ENCODE measurements around the gene HNRNPUL2.
"Not testable (repeated sequence)": the region's sequence is repeated elsewhere in the genome, so short reads cannot be mapped to it uniquely, and the experiment has no call there.

Gene HNRNPUL2

GRCh38 chr11:62702246-62702645 is 25.0 kb downstream of the HNRNPUL2 start:
- DNase-seq = no peak

DNA sequence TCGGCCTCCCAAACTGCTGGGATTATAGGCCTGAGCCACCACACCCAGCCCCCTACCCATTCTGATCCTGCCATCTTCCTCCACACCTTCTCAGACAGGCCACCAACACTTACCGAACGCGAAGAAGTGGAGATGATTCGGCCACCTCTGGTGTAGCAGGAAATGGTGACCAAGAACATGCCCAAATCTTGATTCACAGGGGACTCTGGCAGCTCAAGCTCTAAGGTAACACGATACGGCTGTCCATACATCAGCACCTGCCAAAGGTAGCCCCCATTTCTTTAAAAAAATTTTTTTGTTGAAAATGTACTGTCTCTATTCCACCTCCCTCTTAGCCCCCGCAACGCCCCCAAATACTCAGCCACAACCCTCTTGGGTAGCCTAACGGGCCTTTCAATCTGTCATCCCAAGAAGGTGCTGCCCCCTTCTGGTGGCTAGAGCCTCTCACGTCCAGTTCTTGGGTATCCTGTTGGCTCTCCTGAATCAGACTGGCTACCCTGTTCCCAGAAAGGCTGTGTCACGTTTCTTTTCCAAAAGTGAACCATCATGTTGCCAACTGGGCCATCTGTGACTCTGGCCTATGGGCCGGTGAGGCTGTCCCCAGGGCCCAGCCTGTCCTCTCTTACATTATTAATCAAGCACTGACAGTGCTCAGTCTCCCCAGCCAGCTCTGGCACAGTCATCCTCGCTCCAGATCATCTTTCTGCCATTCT is 32.6 kb downstream of the HNRNPUL2 start:
- peak; percentile 57 for DNase-seq

DNA sequence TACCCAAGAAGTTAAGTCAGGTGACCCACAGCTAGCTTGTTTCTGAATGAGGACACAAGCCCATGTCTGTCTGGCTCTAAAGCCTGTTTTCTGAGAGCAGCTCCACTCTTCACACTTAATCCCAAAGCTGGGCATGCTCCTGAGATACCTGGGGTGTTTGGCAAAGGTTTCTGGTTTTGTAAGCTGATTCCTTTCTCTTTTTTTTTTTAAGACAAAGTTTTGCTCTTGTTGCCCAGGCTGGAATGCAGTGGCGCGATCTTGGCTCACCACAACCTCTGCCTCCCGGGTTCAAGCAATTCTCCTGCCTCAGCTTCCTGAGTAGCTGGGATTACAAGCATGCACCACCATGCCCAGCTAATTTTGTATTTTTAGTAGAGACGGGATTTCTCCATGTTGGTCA is 33.6 kb downstream of the HNRNPUL2 start:
- DNase-seq = not testable (repeated sequence)

DNA sequence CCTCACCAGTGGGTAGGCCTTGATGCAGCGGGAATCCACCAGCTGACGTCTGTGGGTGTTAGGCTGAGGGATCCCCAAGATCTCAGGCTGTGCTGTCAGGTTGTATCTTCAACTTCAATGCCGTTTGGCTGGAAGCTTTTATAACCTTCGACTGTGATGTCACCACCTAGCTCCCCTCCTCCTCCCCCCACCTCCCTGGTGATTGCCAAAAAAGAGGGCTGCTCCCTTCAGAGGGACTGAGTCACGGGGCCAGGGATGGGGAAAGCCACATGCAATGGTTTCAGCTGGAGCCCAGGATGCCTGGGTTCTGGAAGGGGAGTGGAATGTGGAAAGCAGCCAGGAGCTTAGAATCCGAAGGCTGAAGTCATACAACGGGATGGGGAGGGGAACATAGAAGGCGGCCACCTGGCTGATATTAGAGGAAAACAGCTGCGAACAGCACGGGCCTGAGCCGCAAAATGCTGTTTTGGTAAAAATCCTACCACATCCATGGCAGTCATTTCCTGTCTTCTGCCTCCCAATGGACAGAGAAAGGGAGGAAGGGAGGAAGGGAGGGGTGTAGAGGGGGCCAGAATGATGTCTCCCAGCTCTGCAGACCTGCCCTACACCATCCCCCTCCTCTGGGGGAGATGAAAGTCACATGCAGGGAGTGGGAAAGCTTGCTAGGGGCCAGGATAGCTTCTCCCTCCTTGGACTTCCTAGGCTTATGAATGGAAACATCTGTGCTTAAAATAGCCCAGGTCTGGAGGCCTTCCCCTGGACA is 37.7 kb downstream of the HNRNPUL2 start, which contains the start of gene LRRN4CL:
TSS of gene LRRN4CL (minus strand) at position 110 of the 763 bp plus-strand sequence. CDS start 1,022 bp downstream, outside the sequence.
- DNase-seq = no peak

GRCh38 chr11:62688491-62688890 is 38.8 kb downstream of the HNRNPUL2 start:
- no peak for DNase-seq

GRCh38 chr11:62687508-62688396 is 39.5 kb downstream of the HNRNPUL2 start:
- DNase-seq = no peak

- no peak for DNase-seq
These were observed 44.7 kb downstream of the HNRNPUL2 start for GRCh38 chr11:62682518-62682917.

DNA sequence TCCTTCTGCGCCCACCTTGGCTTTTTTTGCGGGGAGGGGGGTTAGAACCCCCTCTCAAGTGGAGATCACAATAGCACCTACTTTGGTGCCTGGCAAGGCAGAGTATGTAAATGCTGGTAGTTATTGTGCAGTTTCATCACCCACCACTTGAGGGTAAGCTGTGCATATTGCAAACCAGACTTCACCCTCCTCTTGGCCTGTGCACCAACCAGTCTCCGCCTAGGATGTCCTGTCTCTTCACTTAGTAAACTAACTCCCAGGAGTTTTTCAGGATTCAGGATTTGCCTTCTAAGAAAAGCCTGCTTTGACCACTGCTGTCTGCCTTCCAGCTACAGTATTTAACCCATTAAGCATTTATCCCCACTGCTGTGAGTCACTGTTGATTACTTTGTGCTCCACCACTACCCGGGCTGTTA is 46.4 kb downstream of the HNRNPUL2 start:
- no peak for DNase-seq

DNA sequence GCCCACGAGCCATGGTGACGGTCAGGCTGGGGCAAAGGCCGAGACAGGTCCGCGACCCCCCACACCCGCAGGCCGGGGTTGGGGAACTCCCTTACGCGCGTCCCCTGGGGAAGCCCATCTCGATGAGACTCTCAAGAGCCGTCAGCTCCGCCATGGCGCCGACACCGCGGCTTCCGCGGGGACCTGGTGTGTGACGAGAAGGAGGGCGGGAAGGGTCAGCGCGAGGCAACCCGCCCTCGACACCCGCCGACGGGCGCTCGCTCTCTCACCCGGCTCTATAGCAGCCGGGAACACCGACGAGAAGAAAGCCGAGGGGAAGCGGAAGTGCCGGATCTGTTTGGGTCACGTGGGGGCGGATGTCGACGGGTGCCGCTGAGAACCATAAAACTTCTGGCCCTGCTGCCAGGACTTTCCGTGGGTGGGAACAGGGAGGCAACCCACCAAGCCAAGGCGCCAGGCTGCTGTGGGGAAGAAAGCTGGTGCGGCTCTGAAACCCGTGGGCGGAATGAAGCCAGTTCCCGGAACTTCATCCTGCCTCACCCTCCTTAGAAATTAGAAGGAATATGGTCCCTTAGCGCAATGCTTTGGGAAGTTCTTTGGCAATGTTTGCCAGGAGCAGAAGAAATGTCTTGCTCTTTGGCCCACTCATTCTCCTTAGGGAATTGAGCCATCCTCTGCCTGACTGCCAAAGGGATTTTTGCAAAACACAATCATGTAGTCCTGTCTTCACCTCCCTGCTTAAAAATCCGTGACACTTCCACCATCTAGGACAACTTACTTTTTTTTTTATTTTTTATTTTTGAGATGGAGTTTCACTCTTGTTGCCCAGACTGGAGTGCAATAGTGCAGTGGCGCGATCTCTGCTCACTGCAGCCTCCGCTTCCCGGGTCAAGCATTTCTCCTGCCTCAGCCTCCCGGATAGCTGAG is 48.2 kb downstream of the HNRNPUL2 start, which contains the start of gene UBXN1:
TSS of gene UBXN1 (minus strand) at position 304 of the 927 bp plus-strand sequence. CDS start at position 154, 150 bp downstream.
- DNase-seq = peak; percentile 85

- DNase-seq = no peak
These were observed 48.9 kb downstream of the HNRNPUL2 start for GRCh38 chr11:62678433-62678769.

- no peak for DNase-seq
These were observed 49.5 kb downstream of the HNRNPUL2 start for GRCh38 chr11:62677714-62678113.

DNA sequence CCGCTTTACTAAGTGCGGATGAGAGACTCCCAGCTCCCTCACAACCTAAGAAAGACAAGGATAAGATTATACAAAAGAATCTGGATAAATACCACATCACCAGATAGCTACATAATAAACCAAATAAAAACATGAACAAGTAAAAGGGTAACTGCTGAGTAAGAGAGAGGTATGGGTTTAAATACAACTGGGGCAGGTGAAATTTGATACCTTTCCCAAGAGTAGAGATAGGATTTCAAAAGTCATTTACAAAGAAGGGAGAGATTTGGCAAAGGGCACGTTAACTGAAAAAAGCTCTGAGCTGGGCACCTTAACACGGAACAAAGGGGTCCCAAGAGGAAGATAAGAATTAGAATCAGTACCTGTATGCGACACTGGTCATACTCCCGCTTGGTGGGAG is 50.1 kb downstream of the HNRNPUL2 start:
- no peak for DNase-seq

DNA sequence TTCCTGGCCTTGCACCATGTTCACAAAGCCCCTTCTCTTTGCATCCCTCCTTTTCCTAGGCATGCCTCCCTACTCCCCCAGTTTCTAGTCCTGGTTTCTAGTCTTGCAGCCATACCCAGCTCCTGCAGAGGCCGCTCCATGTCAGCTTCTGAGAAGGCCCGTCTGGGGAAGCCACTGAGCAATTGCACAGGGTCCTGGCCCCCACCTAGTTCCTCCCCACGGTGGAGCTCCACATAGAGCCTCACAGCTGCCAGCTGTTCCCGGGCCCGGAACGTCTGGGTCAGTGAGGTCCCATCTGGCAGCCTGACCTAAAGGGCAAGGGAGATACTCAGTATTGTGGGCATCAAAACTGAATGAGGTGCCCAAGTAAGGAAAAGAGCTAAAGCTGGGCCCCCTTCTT is 50.6 kb downstream of the HNRNPUL2 start:
- DNase-seq = no peak

DNA sequence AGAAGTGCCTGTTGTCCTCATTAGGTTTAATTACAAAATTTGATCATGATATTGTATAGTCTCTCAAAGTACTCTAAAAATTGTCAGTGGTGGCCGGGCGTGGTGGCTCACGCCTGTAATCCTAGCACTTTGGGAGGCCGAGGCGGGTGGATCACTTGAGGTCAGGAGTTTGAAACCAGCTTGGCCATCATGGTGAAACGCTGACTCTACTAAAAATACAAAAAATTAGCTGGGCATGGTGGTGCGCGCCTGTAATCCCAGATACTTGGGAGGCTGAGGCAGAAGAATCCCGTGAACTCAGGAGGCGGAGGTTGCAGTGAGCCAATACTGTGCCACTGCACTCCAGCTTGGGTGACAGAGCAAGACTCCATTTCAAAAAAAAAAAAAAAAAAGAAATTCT is 51.8 kb downstream of the HNRNPUL2 start:
- DNase-seq = not testable (repeated sequence)

DNA sequence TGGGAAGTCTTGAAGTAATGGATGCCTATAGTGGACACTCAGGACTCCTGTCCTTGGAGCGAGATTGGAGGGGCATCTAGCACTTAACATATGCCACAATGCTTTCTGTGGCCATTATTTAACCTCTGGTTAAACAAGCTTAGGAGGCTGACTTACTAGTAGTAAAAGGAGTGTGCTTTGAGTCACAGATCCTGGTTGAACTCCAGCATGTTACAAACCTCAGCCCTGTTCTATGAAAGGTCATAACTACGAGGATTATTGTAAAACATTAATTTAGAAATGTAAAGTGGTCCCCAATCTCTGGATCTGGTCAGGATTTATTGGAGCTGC is 54.1 kb downstream of the HNRNPUL2 start:
- no peak for DNase-seq

GRCh38 chr11:62671608-62672389 is 55.5 kb downstream of the HNRNPUL2 start, which contains the start of the genes LBHD1 and UQCC3:
TSS of gene LBHD1 (minus strand) at chr11:62672267. CDS start at chr11:62670031, 2,236 bp downstream.
TSS of gene UQCC3 (plus strand) at chr11:62671673. CDS start at chr11:62671746, 73 bp downstream.
- DNase-seq = peak; percentile 83

- no peak for DNase-seq
These were observed 56.0 kb downstream of the HNRNPUL2 start for GRCh38 chr11:62671236-62671607.

DNA sequence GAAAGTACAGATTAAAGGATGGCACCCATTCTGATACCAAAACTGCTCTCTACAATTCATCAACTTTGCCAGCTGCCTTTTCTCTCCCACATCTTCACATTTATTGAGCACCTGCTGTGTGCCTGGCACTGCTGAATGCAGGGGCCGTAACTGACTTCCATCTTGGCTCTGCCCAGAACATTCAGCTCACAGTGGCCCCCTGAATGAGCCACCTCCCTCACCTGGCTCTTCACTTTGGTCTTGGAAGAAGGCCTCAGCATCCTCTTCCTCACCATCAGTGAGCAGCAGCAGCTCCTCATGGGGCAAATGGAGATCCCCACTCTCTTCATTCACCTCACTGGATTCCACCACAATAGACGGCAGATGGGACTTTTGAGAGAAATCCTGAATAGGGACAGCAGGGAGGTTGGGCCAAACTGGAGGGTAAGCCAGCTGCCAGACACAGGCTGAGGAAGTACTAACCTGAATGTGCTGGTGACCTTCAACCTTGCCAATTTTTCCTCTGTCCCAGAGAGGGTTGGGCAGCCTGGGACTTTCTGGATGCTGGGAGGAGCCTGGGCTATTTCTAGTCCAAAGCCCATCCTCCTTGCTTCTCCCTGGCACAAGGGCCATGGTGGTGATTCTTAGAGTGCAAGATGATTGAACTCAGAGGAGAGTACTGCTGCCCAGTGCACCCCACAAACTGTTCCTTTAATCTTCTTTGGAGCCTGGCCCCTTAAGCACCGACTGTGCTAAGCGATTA is 57.7 kb downstream of the HNRNPUL2 start:
- DNase-seq = no peak

GRCh38 chr11:62667460-62667859 is 59.8 kb downstream of the HNRNPUL2 start:
- no peak for DNase-seq

- DNase-seq = no peak
These were observed 60.9 kb downstream of the HNRNPUL2 start for GRCh38 chr11:62666259-62666926.

All from NCI-H1105 (cell line).